ENCODE results near the gene ANAPC13. TPM values are rescaled to one million over a fixed set of nuclear protein-coding genes. Genes with fewer than 3 reads are reported as not detected.

ANAPC13 gene
- total and polyA plus RNA-seq, 7 donors, result 46.7 to 88.9 (median 59.0) TPM

- Histone ChIP-seq H3K4me1 (no peaks in the 10 kb centered on the region), H3K27me3 (no peaks in the 10 kb centered on the region), H3K27ac (no peak overlapping the region), H3K36me3 (no peaks in the 10 kb centered on the region), H3K4me3 (no peak overlapping the region), H3K9me3 (no peaks in the 10 kb centered on the region)
- DNase-seq, result no peak
- 74% methylated on average over 6 of the region's 6 CpGs for WGBS, 2 donors
- intact Hi-C loops (cut with DNase I), result no loop called here
- TF ChIP-seq POLR2A (IDR thresholded peaks at IDR 0.05) (no peak), CTCF (IDR thresholded peaks at IDR 0.05) (no peak), EP300 (IDR thresholded peaks at IDR 0.05) (no peak), POLR2AphosphoS5 (IDR thresholded peaks at IDR 0.05) (no peak)
These were observed 32.2 kb downstream of the ANAPC13 start for GRCh38 chr3:134453631-134454030.

- WGBS, 2 donors, result 51 to 73% methylated on average over 3 of the region's 3 CpGs
- Histone ChIP-seq H3K9me3 (no peaks in the 10 kb centered on the region), H3K36me3 (no peaks in the 10 kb centered on the region), H3K4me3 (no peak overlapping the region), H3K27ac (no peak overlapping the region), H3K27me3 (no peaks in the 10 kb centered on the region), H3K4me1 (peaks cover 0 to 7% (median 0%) of the 10 kb centered on the region in 4 donors)
- TF ChIP-seq POLR2AphosphoS5 (IDR thresholded peaks at IDR 0.05) (no peak), CTCF (IDR thresholded peaks at IDR 0.05) (no peak), EP300 (IDR thresholded peaks at IDR 0.05) (no peak), POLR2A (IDR thresholded peaks at IDR 0.05) (no peak)
- no peak for DNase-seq
- intact Hi-C loops (cut with DNase I), result no loop called here
These were observed 35.8 kb downstream of the ANAPC13 start for GRCh38 chr3:134449951-134450350.

- WGBS, 2 donors, result 56 to 83% methylated on average over 2 of the region's 2 CpGs
- intact Hi-C loops (cut with DNase I), result no loop called here
- peaks cover 0 to 7% (median 0%) of the 10 kb centered on the region in 4 donors for H3K4me1 ChIP-seq
- no peak overlapping the region for H3K4me3 ChIP-seq
- H3K27me3 ChIP-seq, result no peaks in the 10 kb centered on the region
- no peaks in the 10 kb centered on the region for H3K9me3 ChIP-seq
- no peak overlapping the region for H3K27ac ChIP-seq
- no peak for DNase-seq
- H3K36me3 ChIP-seq, result no peaks in the 10 kb centered on the region
- TF ChIP-seq CTCF (IDR thresholded peaks at IDR 0.05) (no peak), EP300 (IDR thresholded peaks at IDR 0.05) (no peak), POLR2AphosphoS5 (IDR thresholded peaks at IDR 0.05) (no peak), POLR2A (IDR thresholded peaks at IDR 0.05) (no peak)
These were observed 36.5 kb downstream of the ANAPC13 start for GRCh38 chr3:134449277-134449676.

GRCh38 chr3:134448664-134449063 is 37.1 kb downstream of the ANAPC13 start:
- WGBS, 2 donors, result 88 to 90% methylated on average over 5 of the region's 5 CpGs
- H3K27ac ChIP-seq, result no peak overlapping the region
- H3K4me3 ChIP-seq, result no peak overlapping the region
- peaks cover 0 to 7% (median 0%) of the 10 kb centered on the region in 4 donors for H3K4me1 ChIP-seq
- no peaks in the 10 kb centered on the region for H3K9me3 ChIP-seq
- DNase-seq, result no peak
- H3K36me3 ChIP-seq, result no peaks in the 10 kb centered on the region
- no peak for TF ChIP-seq CTCF (IDR thresholded peaks at IDR 0.05)
- TF ChIP-seq EP300 (IDR thresholded peaks at IDR 0.05), result no peak
- no peak for TF ChIP-seq POLR2A (IDR thresholded peaks at IDR 0.05)
- TF ChIP-seq POLR2AphosphoS5 (IDR thresholded peaks at IDR 0.05), result no peak
- H3K27me3 ChIP-seq, result no peaks in the 10 kb centered on the region
- intact Hi-C loops (cut with DNase I), result no loop called here

GRCh38 chr3:134447351-134447750 is 38.4 kb downstream of the ANAPC13 start:
- peaks cover 0 to 7% (median 0%) of the 10 kb centered on the region in 4 donors for H3K4me1 ChIP-seq
- WGBS, 2 donors, result 82 to 93% methylated on average over 1 of the region's 1 CpG
- H3K27me3 ChIP-seq, result no peaks in the 10 kb centered on the region
- no peak overlapping the region for H3K4me3 ChIP-seq
- no peak for TF ChIP-seq EP300 (IDR thresholded peaks at IDR 0.05)
- no peak for TF ChIP-seq POLR2AphosphoS5 (IDR thresholded peaks at IDR 0.05)
- DNase-seq, result no peak
- H3K27ac ChIP-seq, result no peak overlapping the region
- intact Hi-C loops (cut with DNase I), result no loop called here
- no peaks in the 10 kb centered on the region for H3K36me3 ChIP-seq
- no peaks in the 10 kb centered on the region for H3K9me3 ChIP-seq

Data from sigmoid colon (tissue), 7 donors.